ENCODE data around the gene CMYA5. TPM values are rescaled to one million over a fixed set of nuclear protein-coding genes. Genes with fewer than 3 reads are reported as not detected.

The CMYA5 gene
- total and polyA plus RNA-seq, 9 of the 15 experiments (the other 6 are each of a cell fraction or from before 2014, with no cell fraction given) = 0.18 to 1.1 (median 0.32) TPM

GRCh38 chr5:79800979-79801827 lies 111.6 kb downstream of the CMYA5 start (continued):
- TF ChIP-seq HDAC6 (IDR thresholded peaks at IDR 0.05; ENCODE audit: low read depth, low read length) (no peak), ATF1 (CRISPR knock-in tag; IDR thresholded peaks at IDR 0.05) (no peak), ATF1 (tag; IDR thresholded peaks at IDR 0.05) (no peak), TFE3 (CRISPR knock-in tag; IDR thresholded peaks at IDR 0.05) (no peak), PML (IDR thresholded peaks at IDR 0.05; ENCODE audit: low read length) (no peak), PBX2 (CRISPR knock-in tag; IDR thresholded peaks at IDR 0.05; ENCODE audit: low read depth) (no peak), PBX2 (tag; conservative IDR thresholded peaks at IDR 0.05; ENCODE audit: low read depth) (no peak), NR2C2 (CRISPR knock-in tag; IDR thresholded peaks at IDR 0.05) (no peak), NR2C2 (tag; IDR thresholded peaks at IDR 0.05) (0 out of 2 replicates have a peak, but pooled peaks have one; percentile 12), STAT5B (CRISPR knock-in tag; IDR thresholded peaks at IDR 0.05) (no peak), ZNF197 (CRISPR knock-in tag; IDR thresholded peaks at IDR 0.05; ENCODE audit: low read depth) (no peak), NFE2L1 (tag; IDR thresholded peaks at IDR 0.05; ENCODE audit: borderline replicate concordance, low read depth) (no peak), PTBP1 (IDR thresholded peaks at IDR 0.05; ENCODE audit: low read depth, low read length) (no peak), EHMT2 (IDR thresholded peaks at IDR 0.05) (peak; percentile 18; the same call in 1 of the 2 replicates), TCF3 (CRISPR knock-in tag; IDR thresholded peaks at IDR 0.05) (no peak), HDAC8 (tag; IDR thresholded peaks at IDR 0.05) (no peak), MYBL2 (IDR thresholded peaks at IDR 0.05; ENCODE audit: low read depth) (no peak), MYBL2 (CRISPR knock-in tag; IDR thresholded peaks at IDR 0.05; ENCODE audit: borderline replicate concordance) (no peak), ZNF165 (CRISPR knock-in tag; IDR thresholded peaks at IDR 0.05; ENCODE audit: borderline replicate concordance) (no peak), ZNF133 (CRISPR knock-in tag; IDR thresholded peaks at IDR 0.05) (no peak), KDM4B (IDR thresholded peaks at IDR 0.05; ENCODE audit: borderline replicate concordance in 2 of 2, low read depth in 1 of 2) (no peak), CEBPZ (IDR thresholded peaks at IDR 0.05; ENCODE audit: borderline replicate concordance, low read depth, low read length) (no peak)

All from K562 (cell line).